SU-DHL-6 (cell line): ENCODE data around the gene GANAB.

Source experiments
- H2AFZ ChIP-seq: fragments of 200-600 bp; sonication (generic); 2 replicates; pipeline ENCODE4 v1.6.1; 2014; ENCODE audit warnings: low read depth, mild to moderate bottlenecking, moderate library complexity, mixed read lengths, antibody characterized with exemption, low read length; ENCODE audit not compliant: severe bottlenecking
- H3F3A ChIP-seq: fragments of 200-600 bp; shearing (Covaris generic); 2 replicates; pipeline ENCODE4 v1.6.0; 2016; ENCODE audit warnings: antibody characterized with exemption, mild to moderate bottlenecking; ENCODE audit not compliant: insufficient read depth
- H3K27ac ChIP-seq: fragments of 200-600 bp; sonication (generic); 2 replicates; pipeline ENCODE4 v1.5.1; 2016; ENCODE audit warnings: low read depth, mild to moderate bottlenecking, low read length, moderate library complexity, mixed read lengths
- H3K27me3 ChIP-seq: fragments of 200-600 bp; sonication (generic), shearing (Covaris generic); 2 replicates; pipeline ENCODE4 v1.6.0; 2014; ENCODE audit warnings: mild to moderate bottlenecking, low read length
- H3K36me3 ChIP-seq: fragments of 200-600 bp; sonication (generic); 2 replicates; pipeline ENCODE4 v1.6.1; 2014; ENCODE audit warnings: mild to moderate bottlenecking, low read length, mixed read lengths
- H3K4me2 ChIP-seq: fragments of 300-600, 200-600 bp; shearing (Covaris generic), sonication (generic); 2 replicates; pipeline ENCODE4 v1.6.0; 2014; ENCODE audit warnings: low read length, low read depth, mild to moderate bottlenecking; ENCODE audit not compliant: poor library complexity, severe bottlenecking
- H3K4me3 ChIP-seq: fragments of 200-600 bp; sonication (generic); 2 replicates; pipeline ENCODE4 v1.5.1; 2014; ENCODE audit warnings: antibody characterized with exemption, low read length, mild to moderate bottlenecking, mixed read lengths; ENCODE audit not compliant: insufficient read depth, poor library complexity, severe bottlenecking
- H3K79me2 ChIP-seq: fragments of 200-600 bp; sonication (generic); 2 replicates; pipeline ENCODE4 v1.6.1; 2014; ENCODE audit warnings: mild to moderate bottlenecking, low read length, moderate library complexity; ENCODE audit not compliant: insufficient read depth
- H3K9ac ChIP-seq: fragments of 200-600 bp; sonication (generic); 2 replicates; pipeline ENCODE4 v1.7.0; 2014; ENCODE audit warnings: mild to moderate bottlenecking, low read length
- H3K9me2 ChIP-seq: fragments of 200-600 bp; sonication (generic); replicated peaks from 2 replicates; pipeline ENCODE4 v1.6.1; 2014; ENCODE audit warnings: low read length; ENCODE audit not compliant: insufficient read depth
- H3K9me3 ChIP-seq: fragments of 200-600 bp; sonication (generic); 2 replicates; pipeline ENCODE4 v1.6.1; 2014; ENCODE audit warnings: low read length, mixed read lengths; ENCODE audit not compliant: insufficient read depth
- H4K20me1 ChIP-seq: fragments of 200-600 bp; sonication (generic); 2 replicates; pipeline ENCODE4 v1.6.1; 2014; ENCODE audit warnings: low read depth, mild to moderate bottlenecking, antibody characterized with exemption, low read length, moderate library complexity, mixed read lengths
- CTCF ChIP-seq: fragments of 200-600 bp; sonication (generic); IDR thresholded peaks from one replicate; pipeline ENCODE4 v1.5.1; 2017; ENCODE audit warnings: antibody characterized with exemption, mild to moderate bottlenecking, low read length, moderate library complexity; ENCODE audit not compliant: insufficient read depth, poor library complexity, severe bottlenecking
- EZH2phosphoT487 ChIP-seq: fragments of 200-600 bp; sonication (generic), shearing (Covaris generic); conservative IDR thresholded peaks from 2 replicates; pipeline ENCODE4 v1.6.1; 2018; ENCODE audit warnings: mild to moderate bottlenecking, antibody characterized with exemption, low read length, moderate library complexity, mixed read lengths

GANAB gene

DNA sequence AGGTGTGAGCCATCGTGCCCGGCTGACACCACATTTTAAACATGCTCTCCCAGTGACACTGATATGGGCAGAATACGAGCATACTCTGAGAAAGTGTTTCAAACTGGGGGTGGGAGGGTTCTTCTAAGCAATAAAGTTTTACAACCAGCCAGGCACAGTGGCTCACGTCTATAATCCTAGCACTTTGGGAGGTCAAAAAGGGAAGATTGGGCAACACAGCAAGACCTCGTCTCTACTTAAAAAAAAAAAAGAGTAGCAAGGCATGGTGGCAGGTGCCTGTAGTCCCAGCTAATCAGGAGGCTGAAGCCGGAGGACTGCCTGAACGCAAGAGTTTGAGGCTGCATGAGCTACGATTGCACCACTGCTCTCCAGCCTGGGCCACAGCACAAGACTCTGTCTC, 2.2 kb downstream of the GANAB start:
- Histone ChIP-seq H3F3A (peaks cover 4% of the 10 kb centered on the region), H3K79me2 (peaks cover 57% of the 10 kb centered on the region), H4K20me1 (no peaks in the 10 kb centered on the region), H3K9me3 (no peaks in the 10 kb centered on the region), H3K4me3 (no peak overlapping the region), H3K4me2 (no peak overlapping the region), H3K36me3 (no peaks in the 10 kb centered on the region), H3K27ac (no peak overlapping the region), H3K9me2 (no peaks in the 10 kb centered on the region), H3K9ac (no peak overlapping the region), H2AFZ (no peak overlapping the region), H3K27me3 (no peaks in the 10 kb centered on the region)
- TF ChIP-seq EZH2phosphoT487 (no peak), CTCF (no peak)

DNA sequence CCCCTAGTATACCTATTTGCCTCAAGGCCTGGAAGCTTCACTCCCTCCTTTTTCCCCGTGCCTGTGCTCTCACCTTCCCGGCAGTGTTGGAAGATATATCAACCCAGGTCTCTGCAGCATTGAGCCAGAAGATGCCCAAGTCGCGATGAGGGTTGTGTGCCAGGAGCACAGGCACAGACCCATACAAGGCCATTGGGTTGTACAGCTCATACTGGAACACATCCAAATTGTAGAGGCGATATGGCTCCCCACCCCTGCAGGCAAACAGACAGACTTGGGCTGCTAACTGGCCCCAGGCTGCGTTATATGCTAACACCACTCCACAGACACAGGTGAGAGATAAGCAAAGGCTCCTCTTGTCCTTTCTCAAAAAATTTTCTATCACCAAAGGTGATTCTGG, 13.9 kb downstream of the GANAB start:
- no peak for TF ChIP-seq CTCF
- TF ChIP-seq EZH2phosphoT487, result no peak
- Histone ChIP-seq H4K20me1 (no peaks in the 10 kb centered on the region), H3K27ac (no peak overlapping the region), H3K79me2 (no peaks in the 10 kb centered on the region), H3F3A (no peaks in the 10 kb centered on the region), H3K9me3 (no peaks in the 10 kb centered on the region), H3K9ac (no peak overlapping the region), H3K36me3 (peaks cover 27% of the 10 kb centered on the region), H2AFZ (no peak overlapping the region), H3K4me3 (no peak overlapping the region), H3K27me3 (no peaks in the 10 kb centered on the region), H3K4me2 (no peak overlapping the region), H3K9me2 (no peaks in the 10 kb centered on the region)

DNA sequence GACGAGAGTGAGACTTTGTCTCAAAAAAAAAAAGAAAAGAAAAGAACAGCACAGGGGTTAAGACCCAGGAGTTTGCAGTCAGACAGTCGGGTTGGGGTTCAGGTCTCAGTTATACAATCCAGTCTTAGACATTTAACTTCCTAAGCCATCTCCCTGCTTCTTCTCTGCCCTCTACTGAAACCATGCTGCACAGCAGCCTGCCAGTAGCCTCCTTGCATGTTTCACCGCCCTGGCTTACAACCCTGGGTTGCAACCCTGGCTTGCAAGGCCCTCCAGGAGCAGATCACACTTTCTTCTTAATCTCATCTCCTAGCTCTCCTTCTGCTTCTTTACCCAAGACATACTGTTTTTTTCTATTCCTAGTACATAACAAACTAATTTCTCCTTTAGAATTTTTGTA, 18.7 kb downstream of the GANAB start:
- H4K20me1 ChIP-seq, result no peaks in the 10 kb centered on the region
- no peak overlapping the region for H3K27ac ChIP-seq
- no peaks in the 10 kb centered on the region for H3K79me2 ChIP-seq
- H3K4me2 ChIP-seq, result no peak overlapping the region
- peaks cover 18% of the 10 kb centered on the region for H3K36me3 ChIP-seq
- no peaks in the 10 kb centered on the region for H3K9me2 ChIP-seq
- no peak overlapping the region for H2AFZ ChIP-seq
- no peaks in the 10 kb centered on the region for H3K27me3 ChIP-seq
- no peak overlapping the region for H3K9ac ChIP-seq
- TF ChIP-seq EZH2phosphoT487, result no peak
- no peak for TF ChIP-seq CTCF
- H3F3A ChIP-seq, result peaks cover 11% of the 10 kb centered on the region
- no peak overlapping the region for H3K4me3 ChIP-seq
- no peaks in the 10 kb centered on the region for H3K9me3 ChIP-seq
